HUES48 (cell line): ENCODE data around the gene ANKRD66.
"Not testable (repeated sequence)": the region's sequence is repeated elsewhere in the genome, so short reads cannot be mapped to it uniquely, and the experiment has no call there.

Source experiments
- H3K27ac ChIP-seq: one replicate; pipeline ENCODE4 v1.7.0; 2013; ENCODE audit warnings: low read depth, low read length, inconsistent platforms
- H3K27me3 ChIP-seq: 2 replicates; pipeline ENCODE4 v1.6.1; 2013; ENCODE audit warnings: mild to moderate bottlenecking, low read length; ENCODE audit not compliant: control insufficient read depth, insufficient read depth
- H3K36me3 ChIP-seq: 2 replicates; pipeline ENCODE4 v1.6.1; 2013; ENCODE audit warnings: low read length; ENCODE audit not compliant: control insufficient read depth, insufficient read depth
- H3K4me1 ChIP-seq: 2 replicates; pipeline ENCODE4 v1.6.1; 2013; ENCODE audit warnings: mild to moderate bottlenecking, low read length; ENCODE audit not compliant: control insufficient read depth, insufficient read depth
- H3K4me3 ChIP-seq: 2 replicates; pipeline ENCODE4 v1.5.1; 2013; ENCODE audit warnings: mild to moderate bottlenecking, low read depth, low read length
- H3K9ac ChIP-seq: 2 replicates; pipeline ENCODE4 v1.6.1; 2013; ENCODE audit warnings: mild to moderate bottlenecking, low read depth, low read length, moderate library complexity
- H3K9me3 ChIP-seq: 2 replicates; pipeline ENCODE4 v1.6.1; 2013; ENCODE audit warnings: low read length; ENCODE audit not compliant: control insufficient read depth, insufficient read depth

Gene ANKRD66

GRCh38 chr6:46751658-46752057, 4.9 kb downstream of the ANKRD66 start:
- Histone ChIP-seq H3K27ac (no peak overlapping the region), H3K9ac (no peak overlapping the region), H3K27me3 (no peaks in the 10 kb centered on the region), H3K36me3 (no peaks in the 10 kb centered on the region), H3K4me3 (no peak overlapping the region), H3K9me3 (no peaks in the 10 kb centered on the region), H3K4me1 (peaks cover 18% of the 10 kb centered on the region)

DNA sequence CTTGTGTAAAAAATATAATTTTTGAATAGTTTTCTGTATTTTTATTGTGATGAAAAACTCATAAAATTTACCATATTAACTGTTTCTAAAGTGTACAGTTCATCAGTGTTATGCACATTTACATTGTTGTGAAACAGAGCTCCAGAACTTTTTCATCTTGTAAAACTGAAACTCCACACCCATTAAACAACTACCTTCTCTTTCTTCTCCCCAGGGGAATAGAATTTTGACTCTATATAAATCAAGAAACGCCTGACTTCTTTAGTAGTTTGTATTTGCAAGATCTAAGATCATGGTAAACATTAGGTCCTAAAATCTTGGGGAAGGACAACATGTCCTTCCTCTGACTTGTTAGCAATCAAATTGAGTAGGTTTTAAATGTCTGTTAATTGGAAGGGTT, 9.1 kb downstream of the ANKRD66 start:
- H3K9me3 ChIP-seq, result no peaks in the 10 kb centered on the region
- no peak overlapping the region for H3K9ac ChIP-seq
- no peaks in the 10 kb centered on the region for H3K36me3 ChIP-seq
- H3K4me1 ChIP-seq, result peaks cover 9% of the 10 kb centered on the region
- H3K27me3 ChIP-seq, result no peaks in the 10 kb centered on the region
- H3K4me3 ChIP-seq, result no peak overlapping the region
- H3K27ac ChIP-seq, result no peak overlapping the region

GRCh38 chr6:46756469-46757213, 9.9 kb downstream of the ANKRD66 start:
- no peak overlapping the region for H3K9ac ChIP-seq
- H3K9me3 ChIP-seq, result no peaks in the 10 kb centered on the region
- H3K4me1 ChIP-seq, result peaks cover 9% of the 10 kb centered on the region
- H3K36me3 ChIP-seq, result no peaks in the 10 kb centered on the region
- H3K27ac ChIP-seq, result no peak overlapping the region
- H3K4me3 ChIP-seq, result no peak overlapping the region
- no peaks in the 10 kb centered on the region for H3K27me3 ChIP-seq

DNA sequence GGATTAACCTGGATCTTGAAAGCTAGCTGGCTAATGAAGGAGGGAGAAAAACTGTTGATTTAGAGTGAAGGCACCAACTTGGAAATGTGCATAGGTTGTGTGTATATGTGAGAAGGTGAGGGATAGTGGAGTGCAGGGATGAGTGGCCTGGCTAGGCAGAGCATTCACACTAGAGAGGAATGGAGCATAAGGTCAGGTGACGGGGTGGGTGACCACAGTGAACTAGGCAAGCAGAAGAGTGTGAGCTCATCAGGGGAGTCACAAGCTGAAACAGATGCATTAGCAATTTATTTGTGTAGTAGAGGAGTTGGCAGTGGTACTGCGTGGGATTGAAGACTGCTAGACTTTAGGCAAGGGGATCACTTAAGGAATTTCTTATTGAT, 10.5 kb downstream of the ANKRD66 start:
- Histone ChIP-seq H3K27ac (no peak overlapping the region), H3K9ac (no peak overlapping the region)

DNA sequence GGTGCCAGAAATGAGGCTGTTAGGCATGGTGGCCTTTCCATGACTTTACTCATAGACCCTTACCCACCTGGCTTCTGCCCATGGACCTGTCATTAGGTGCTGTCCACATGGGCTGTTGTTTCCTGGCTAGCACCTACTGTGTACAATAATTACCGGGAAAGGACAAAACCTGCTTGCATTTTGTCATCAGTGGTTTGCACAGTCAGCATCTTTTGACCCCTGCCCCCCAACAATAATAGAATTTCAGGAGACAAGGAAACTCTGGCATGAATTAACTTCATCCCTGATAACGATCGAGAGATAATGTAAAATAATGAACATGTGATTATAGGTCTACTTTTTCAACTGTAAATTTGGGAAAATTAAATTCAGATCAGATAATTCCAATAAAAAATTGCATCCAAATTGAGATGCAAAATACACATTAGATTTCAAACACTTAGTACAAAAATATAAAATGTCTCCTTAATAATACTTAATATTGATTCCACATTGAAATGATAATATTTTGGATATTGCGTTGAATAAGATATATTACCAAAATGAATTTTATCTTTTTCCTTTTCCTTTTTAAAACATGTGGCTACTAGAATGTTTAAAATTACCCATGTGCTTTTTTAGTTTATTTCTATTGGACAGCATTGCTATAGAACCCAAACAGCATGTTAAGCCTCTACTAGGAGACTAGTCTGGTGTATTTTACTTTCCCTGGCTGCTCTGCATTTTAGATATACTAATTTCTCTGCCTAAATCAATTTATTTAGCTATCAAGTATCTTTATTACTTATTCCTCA, 12.4 kb downstream of the ANKRD66 start:
- no peak overlapping the region for H3K9ac ChIP-seq

More for the DNA sequence above, 10.5 kb downstream of the ANKRD66 start:
- Histone ChIP-seq H3K4me3 (no peak overlapping the region), H3K27me3 (no peaks in the 10 kb centered on the region), H3K4me1 (peaks cover 9% of the 10 kb centered on the region), H3K9me3 (no peaks in the 10 kb centered on the region), H3K36me3 (no peaks in the 10 kb centered on the region)

GRCh38 chr6:46760925-46761324, 14.2 kb downstream of the ANKRD66 start:
- Histone ChIP-seq H3K4me3 (no peak overlapping the region), H3K4me1 (peaks cover 9% of the 10 kb centered on the region), H3K36me3 (no peaks in the 10 kb centered on the region), H3K27me3 (no peaks in the 10 kb centered on the region), H3K27ac (no peak overlapping the region), H3K9me3 (no peaks in the 10 kb centered on the region), H3K9ac (no peak overlapping the region)

More for the DNA sequence above, 12.4 kb downstream of the ANKRD66 start:
- Histone ChIP-seq H3K4me1 (peaks cover 9% of the 10 kb centered on the region), H3K9me3 (no peaks in the 10 kb centered on the region), H3K27me3 (no peaks in the 10 kb centered on the region), H3K4me3 (no peak overlapping the region), H3K36me3 (no peaks in the 10 kb centered on the region), H3K27ac (no peak overlapping the region)

- Histone ChIP-seq H3K9ac (no peak overlapping the region), H3K27me3 (no peaks in the 10 kb centered on the region), H3K9me3 (no peaks in the 10 kb centered on the region), H3K27ac (no peak overlapping the region), H3K36me3 (no peaks in the 10 kb centered on the region), H3K4me1 (no peaks in the 10 kb centered on the region), H3K4me3 (no peak overlapping the region)
These were observed 16.7 kb downstream of the ANKRD66 start for GRCh38 chr6:46763466-46763865.

GRCh38 chr6:46764280-46764679, 17.5 kb downstream of the ANKRD66 start:
- not testable (repeated sequence) for H3K36me3 ChIP-seq, H3K9me3 ChIP-seq

DNA sequence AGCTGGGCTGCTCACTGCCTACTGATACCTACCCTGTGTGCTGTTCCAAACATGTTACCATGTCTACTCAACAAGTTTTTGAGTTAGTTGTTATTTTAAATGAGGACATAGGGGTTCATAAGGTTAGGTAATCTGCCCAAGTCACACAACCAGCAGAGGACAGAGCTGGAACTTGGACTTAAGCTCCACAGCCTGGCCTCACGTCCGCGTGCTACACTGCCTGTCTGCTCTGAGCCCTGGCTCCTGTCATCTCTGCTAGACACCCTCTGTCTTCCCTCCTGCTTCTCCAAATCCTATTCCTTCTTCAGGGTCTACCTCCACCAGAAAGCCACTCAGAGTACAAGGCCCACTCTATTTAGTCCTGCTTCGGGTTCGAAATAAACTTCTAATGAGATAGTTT, 18.2 kb downstream of the ANKRD66 start:
- Histone ChIP-seq H3K9ac (no peak overlapping the region), H3K4me1 (no peaks in the 10 kb centered on the region), H3K9me3 (no peaks in the 10 kb centered on the region), H3K4me3 (no peak overlapping the region), H3K27ac (no peak overlapping the region), H3K36me3 (no peaks in the 10 kb centered on the region), H3K27me3 (no peaks in the 10 kb centered on the region)

More at GRCh38 chr6:46764280-46764679, 17.5 kb downstream of the ANKRD66 start:
- not testable (repeated sequence) for H3K27ac ChIP-seq, H3K4me1 ChIP-seq, H3K9ac ChIP-seq, H3K27me3 ChIP-seq, H3K4me3 ChIP-seq

- no peak overlapping the region for H3K9ac ChIP-seq
- no peaks in the 10 kb centered on the region for H3K27me3 ChIP-seq
These were observed 25.3 kb downstream of the ANKRD66 start for GRCh38 chr6:46772016-46772415.

GRCh38 chr6:46772762-46773161, 26.0 kb downstream of the ANKRD66 start:
- Histone ChIP-seq H3K27ac (no peak overlapping the region), H3K4me3 (no peak overlapping the region), H3K27me3 (no peaks in the 10 kb centered on the region), H3K36me3 (no peaks in the 10 kb centered on the region), H3K4me1 (no peaks in the 10 kb centered on the region), H3K9me3 (no peaks in the 10 kb centered on the region), H3K9ac (no peak overlapping the region)

More at GRCh38 chr6:46772016-46772415, 25.3 kb downstream of the ANKRD66 start:
- H3K4me1 ChIP-seq, result no peaks in the 10 kb centered on the region
- no peaks in the 10 kb centered on the region for H3K36me3 ChIP-seq
- no peak overlapping the region for H3K4me3 ChIP-seq
- H3K27ac ChIP-seq, result no peak overlapping the region
- no peaks in the 10 kb centered on the region for H3K9me3 ChIP-seq
